Measurements from ENCODE around the gene PEX11G.

Gene PEX11G

DNA sequence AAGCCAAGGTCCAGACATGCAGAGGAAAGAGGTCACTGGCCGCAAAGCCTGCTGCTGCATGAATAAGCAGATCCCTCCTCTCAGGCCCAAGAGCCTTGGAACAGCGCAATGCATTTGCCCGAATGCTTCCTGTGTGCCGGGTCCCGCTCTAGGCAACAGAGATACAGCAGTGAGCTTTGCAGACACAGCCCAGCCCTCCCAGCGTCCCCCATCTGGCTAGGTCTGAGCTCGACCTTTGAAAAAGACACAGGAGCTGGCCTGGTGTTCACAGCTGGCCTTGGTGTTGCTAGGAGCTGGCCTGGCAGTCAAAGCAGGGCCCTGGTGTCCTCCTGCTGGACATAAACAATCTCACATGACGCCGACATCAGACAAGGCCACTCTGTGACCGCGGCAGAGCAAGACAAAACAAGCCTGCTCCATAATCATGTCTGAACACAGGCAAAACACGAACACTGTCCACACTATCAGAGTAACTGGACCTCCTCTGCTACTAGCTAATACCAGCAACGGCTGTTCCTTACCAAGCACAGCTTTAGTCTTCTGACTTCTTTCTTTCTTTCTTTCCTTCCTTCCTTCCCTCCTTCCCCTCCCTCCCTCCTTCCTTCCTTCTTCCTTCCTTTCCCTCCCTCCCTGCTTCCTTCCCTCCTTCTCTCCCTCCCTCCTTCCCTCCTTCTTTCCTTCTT, 5.7 kb upstream of the PEX11G start:
- DNase-seq (ENCODE audit: extremely low spot score): peak; percentile 7
- ChIA-PET POLR2A (interaction anchor here (0.9 kb wide), 1 partner anchor 9 kb away, joined by 4 read pairs; no protein-coding TSS in a partner anchor), CTCF (interaction anchor here (1.0 to 1.1 kb wide), 2 partner anchors 11 to 127 kb away, joined by 3 read pairs; no protein-coding TSS in a partner anchor)
- TF ChIP-seq, protein P1, sequence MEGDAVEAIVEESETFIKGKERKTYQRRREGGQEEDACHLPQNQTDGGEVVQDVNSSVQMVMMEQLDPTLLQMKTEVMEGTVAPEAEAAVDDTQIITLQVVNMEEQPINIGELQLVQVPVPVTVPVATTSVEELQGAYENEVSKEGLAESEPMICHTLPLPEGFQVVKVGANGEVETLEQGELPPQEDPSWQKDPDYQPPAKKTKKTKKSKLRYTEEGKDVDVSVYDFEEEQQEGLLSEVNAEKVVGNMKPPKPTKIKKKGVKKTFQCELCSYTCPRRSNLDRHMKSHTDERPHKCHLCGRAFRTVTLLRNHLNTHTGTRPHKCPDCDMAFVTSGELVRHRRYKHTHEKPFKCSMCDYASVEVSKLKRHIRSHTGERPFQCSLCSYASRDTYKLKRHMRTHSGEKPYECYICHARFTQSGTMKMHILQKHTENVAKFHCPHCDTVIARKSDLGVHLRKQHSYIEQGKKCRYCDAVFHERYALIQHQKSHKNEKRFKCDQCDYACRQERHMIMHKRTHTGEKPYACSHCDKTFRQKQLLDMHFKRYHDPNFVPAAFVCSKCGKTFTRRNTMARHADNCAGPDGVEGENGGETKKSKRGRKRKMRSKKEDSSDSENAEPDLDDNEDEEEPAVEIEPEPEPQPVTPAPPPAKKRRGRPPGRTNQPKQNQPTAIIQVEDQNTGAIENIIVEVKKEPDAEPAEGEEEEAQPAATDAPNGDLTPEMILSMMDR (IDR thresholded peaks at IDR 0.05; ENCODE audit: control extremely low read depth, extremely low read depth, low read depth, missing control alignments): no peak

DNA sequence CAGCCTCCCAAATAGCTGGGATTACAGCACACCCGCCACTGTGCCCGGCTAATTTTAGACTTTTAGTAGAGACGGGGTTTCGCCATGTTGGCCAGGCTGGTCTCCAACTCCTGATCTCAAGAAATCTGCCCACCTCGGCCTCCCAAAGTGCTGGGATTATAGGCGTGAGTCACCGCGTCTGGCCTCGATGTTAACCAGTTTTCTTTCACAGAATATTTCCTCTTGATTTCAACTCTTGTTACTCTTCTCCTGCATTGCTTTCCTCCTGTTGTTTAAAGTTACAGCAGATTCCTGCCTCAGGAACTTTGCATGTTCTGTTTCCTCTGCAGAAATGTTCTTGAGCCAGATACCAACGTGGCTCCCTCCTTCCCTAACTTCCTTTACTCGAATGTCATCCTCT, 3.7 kb upstream of the PEX11G start:
- TF ChIP-seq, protein P1 (IDR thresholded peaks at IDR 0.05; ENCODE audit: control extremely low read depth, extremely low read depth, low read depth, missing control alignments): no peak
- CTCF ChIA-PET: no interaction called here
- POLR2A ChIA-PET: no interaction called here
- DNase-seq (ENCODE audit: extremely low spot score): no peak

DNA sequence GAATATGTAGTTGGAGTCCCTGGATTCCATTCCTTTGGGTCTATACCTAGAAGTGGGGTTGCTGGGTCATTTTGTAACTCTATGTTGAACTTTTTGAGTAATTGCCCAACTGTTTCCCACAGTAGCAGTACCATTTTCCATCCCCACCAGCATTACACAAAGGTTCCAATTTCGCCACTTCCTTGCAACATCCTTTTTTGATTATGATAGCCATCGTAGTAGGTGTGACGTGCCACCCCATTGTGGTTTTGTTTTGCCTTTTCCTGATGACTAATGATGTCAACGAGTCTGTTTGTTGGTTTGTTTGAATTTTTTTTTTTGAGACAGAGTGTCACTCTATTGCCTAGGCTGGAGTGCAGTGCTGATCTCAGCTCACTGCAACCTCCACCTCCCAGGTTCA, 3.3 kb upstream of the PEX11G start:
- POLR2A ChIA-PET: no interaction called here
- no peak for DNase-seq (ENCODE audit: extremely low spot score)
- TF ChIP-seq, protein P1 (IDR thresholded peaks at IDR 0.05; ENCODE audit: control extremely low read depth, extremely low read depth, low read depth, missing control alignments): no peak
- CTCF ChIA-PET: no interaction called here

DNA sequence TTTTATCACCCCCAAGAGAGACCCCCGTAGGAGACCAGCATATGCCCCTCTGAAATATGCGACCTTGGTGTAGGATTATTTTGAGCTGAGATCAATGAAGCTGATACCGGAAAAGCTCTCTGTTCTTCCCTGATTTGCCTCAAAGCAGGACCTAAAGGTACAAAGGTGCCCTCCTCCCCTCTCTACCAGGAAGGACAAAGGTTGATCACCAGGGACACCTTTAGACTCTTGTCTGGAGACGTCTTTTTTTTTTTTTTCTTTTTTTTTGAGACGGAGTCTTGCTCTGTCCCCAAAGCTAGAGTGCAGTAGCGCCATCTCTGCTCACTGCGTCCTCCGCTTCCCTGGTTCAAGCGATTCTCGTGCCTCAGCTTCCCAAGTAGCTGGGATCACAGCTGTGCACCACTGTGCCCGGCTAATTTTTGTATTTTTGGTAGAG, 792 bp upstream of the PEX11G start:
- TF ChIP-seq, protein P1 (IDR thresholded peaks at IDR 0.05; ENCODE audit: control extremely low read depth, extremely low read depth, low read depth, missing control alignments): no peak
- peak; percentile 7 for DNase-seq (ENCODE audit: extremely low spot score)
- ChIA-PET POLR2A (no interaction called here), CTCF (no interaction called here)

DNA sequence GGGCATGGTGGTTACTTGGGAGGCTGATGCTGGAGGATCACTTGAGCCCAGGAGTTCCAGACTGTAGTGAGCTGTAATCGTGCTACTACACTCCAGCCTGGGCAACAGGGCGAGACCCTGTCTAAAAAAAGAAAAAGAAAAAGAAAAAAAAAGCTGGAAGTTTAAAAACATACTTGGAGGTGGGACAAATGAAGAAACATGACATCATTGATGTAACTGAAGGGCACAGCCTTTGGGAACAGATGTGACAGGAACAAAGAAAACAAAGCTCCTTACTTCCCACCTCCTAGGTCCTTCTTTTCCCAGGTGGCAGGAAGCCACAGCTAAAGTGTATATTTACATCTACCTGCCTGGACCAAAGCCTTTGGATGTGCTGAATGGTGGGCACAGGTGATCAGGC, 1.9 kb downstream of the PEX11G start:
- CTCF ChIA-PET: interaction anchor here (0.7 to 1.5 kb wide), 2 partner anchors 11 to 81 kb away, joined by 3 to 5 read pairs; a partner anchor contains a TSS
- TF ChIP-seq, protein P1 (IDR thresholded peaks at IDR 0.05; ENCODE audit: control extremely low read depth, extremely low read depth, low read depth, missing control alignments): no peak
- POLR2A ChIA-PET: no interaction called here
- DNase-seq (ENCODE audit: extremely low spot score): no peak

DNA sequence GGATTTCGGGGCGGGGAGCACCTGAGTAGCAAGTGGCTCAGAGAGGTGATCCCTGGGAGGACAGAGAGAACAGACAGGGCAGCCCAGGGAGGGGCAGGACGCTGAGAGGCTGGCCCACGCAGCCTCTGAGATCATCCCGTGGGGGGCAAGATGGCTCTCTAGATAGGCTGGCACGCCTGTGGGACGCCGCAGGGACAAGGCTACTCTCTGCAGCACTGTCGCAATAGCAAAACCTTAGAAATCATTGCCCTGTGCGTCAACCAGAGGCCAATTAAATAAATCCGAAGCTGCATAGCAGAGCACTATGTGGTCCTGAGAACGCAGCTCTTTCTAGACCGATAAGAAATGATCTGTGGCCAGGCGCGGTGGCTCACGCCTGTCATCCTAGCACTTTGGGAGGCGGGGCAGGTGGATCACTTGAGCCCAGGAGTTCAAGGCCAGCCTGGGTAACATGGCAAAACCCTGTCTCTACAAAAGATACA, 5.1 kb downstream of the PEX11G start:
- no peak for DNase-seq (ENCODE audit: extremely low spot score)
- POLR2A ChIA-PET: no interaction called here
- TF ChIP-seq, protein P1 (IDR thresholded peaks at IDR 0.05; ENCODE audit: control extremely low read depth, extremely low read depth, low read depth, missing control alignments): no peak
- CTCF ChIA-PET: interaction anchor here (1.0 kb wide), 1 partner anchor 13 kb away, joined by 3 read pairs; a partner anchor contains a TSS
